NCI-H226 (cell line): ENCODE results near the gene THAP4.
A peak's percentile ranks its signal among the peaks of the same experiment; 100 is the strongest.
"Not testable (repeated sequence)": the region's sequence is repeated elsewhere in the genome, so short reads cannot be mapped to it uniquely, and the experiment has no call there.

Experiments used
- DNase-seq: peaks from one replicate; pipeline ENCODE4 v3.0.0-alpha.2; 2015

The THAP4 gene

GRCh38 chr2:241611062-241611461 is 25.9 kb downstream of the THAP4 start:
- no peak for DNase-seq

- DNase-seq: peak; percentile 84
These were observed 26.8 kb downstream of the THAP4 start for GRCh38 chr2:241609859-241610793.

- DNase-seq: no peak
These were observed 28.1 kb downstream of the THAP4 start for GRCh38 chr2:241608881-241609280.

- DNase-seq: no peak
These were observed 29.6 kb downstream of the THAP4 start for GRCh38 chr2:241607162-241607885.

- no peak for DNase-seq
These were observed 30.8 kb downstream of the THAP4 start for GRCh38 chr2:241606186-241606585.

GRCh38 chr2:241603686-241604085 is 33.3 kb downstream of the THAP4 start:
- no peak for DNase-seq

GRCh38 chr2:241602720-241603119 is 34.2 kb downstream of the THAP4 start:
- no peak for DNase-seq

GRCh38 chr2:241601841-241602240 is 35.1 kb downstream of the THAP4 start:
- DNase-seq: no peak

- no peak for DNase-seq
These were observed 37.3 kb downstream of the THAP4 start for GRCh38 chr2:241599615-241600014.

GRCh38 chr2:241598487-241598886 is 38.5 kb downstream of the THAP4 start:
- no peak for DNase-seq

GRCh38 chr2:241598061-241598460 is 38.9 kb downstream of the THAP4 start:
- no peak for DNase-seq

GRCh38 chr2:241597561-241597960 is 39.4 kb downstream of the THAP4 start:
- no peak for DNase-seq

GRCh38 chr2:241595600-241596140 is 41.3 kb downstream of the THAP4 start:
- DNase-seq: no peak

- no peak for DNase-seq
These were observed 43.7 kb downstream of the THAP4 start for GRCh38 chr2:241593271-241593670.

- no peak for DNase-seq
These were observed 44.7 kb downstream of the THAP4 start for GRCh38 chr2:241592126-241592845.

GRCh38 chr2:241590496-241591455 is 46.2 kb downstream of the THAP4 start:
- not testable (repeated sequence) for DNase-seq

GRCh38 chr2:241589863-241590262 is 47.1 kb downstream of the THAP4 start:
- DNase-seq: not testable (repeated sequence)

GRCh38 chr2:241586564-241587264 is 50.2 kb downstream of the THAP4 start:
- DNase-seq: no peak

GRCh38 chr2:241584436-241584835 is 52.5 kb downstream of the THAP4 start:
- peak; percentile 12 for DNase-seq

GRCh38 chr2:241582806-241583205 is 54.2 kb downstream of the THAP4 start:
- DNase-seq: no peak

- DNase-seq: no peak
These were observed 54.6 kb downstream of the THAP4 start for GRCh38 chr2:241582328-241582727.
